ENCODE data around the gene PTPRN2. TPM values are rescaled to one million over a fixed set of nuclear protein-coding genes. Genes with fewer than 3 reads are reported as not detected.

PTPRN2 gene
- total RNA-seq, 1 experiment from 2014 or later, result 2.1 TPM

DNA sequence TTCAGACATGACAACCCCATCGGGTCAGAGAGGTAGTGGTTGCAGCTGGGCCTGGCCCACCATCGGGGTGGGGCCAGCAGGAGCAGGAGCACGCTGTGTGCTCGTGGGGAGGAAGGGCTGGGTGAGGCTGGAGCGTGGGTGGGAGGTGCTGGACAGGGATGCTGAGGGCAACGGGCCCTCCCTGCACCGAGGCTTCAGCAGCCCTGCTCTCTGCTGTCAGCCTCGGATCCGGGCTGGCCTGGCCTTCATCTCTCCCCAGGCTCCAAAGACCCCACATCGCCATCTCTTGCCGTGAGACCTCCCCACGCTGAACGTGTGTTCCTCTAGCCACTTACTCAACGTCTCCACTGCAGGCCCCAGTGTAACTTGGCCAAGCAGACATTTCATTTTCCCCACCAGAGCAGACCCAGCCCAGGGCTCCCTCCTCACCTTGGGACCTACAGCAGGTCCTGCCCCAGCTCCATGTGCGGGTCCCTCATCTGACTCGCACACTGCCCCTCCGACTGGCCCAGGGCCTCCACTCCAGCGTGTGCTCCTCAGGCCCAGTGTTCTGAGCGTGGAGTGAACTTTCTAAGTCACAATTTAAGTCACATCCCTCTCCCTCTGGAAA lies 788.4 kb downstream of the PTPRN2 start:
- no peaks in the 10 kb centered on the region for H3K9me2 ChIP-seq (ENCODE audit: insufficient read depth)
- BruUV-seq (replicated peaks), result no TSS peak

More for the DNA sequence above, 788.4 kb downstream of the PTPRN2 start:
- intact Hi-C loops (cut with micrococcal nuclease), result no loop called here
- no peaks in the 10 kb centered on the region for H3K79me2 ChIP-seq (ENCODE audit: insufficient read depth, low read length)
- no peak overlapping the region for H3K9ac ChIP-seq (ENCODE audit: low read length)
- H3K4me1 ChIP-seq (ENCODE audit: control insufficient read depth in 1 of 2, insufficient read depth in 2 of 2, low read length in 2 of 2), result no peaks in the 10 kb centered on the region
- no peak for ATAC-seq
- ChIA-PET RAD21 (ENCODE audit: low non-redundant PET in 1 of 2, low total read pairs in 2 of 2, uncharacterized antibody in 2 of 2, unreplicated experiment in 2 of 2) (no interaction called here), POLR2A (no interaction called here), CTCF (no interaction called here)
- DNase-seq (ENCODE audit: low read depth, low spot score), result no peak
- no peaks in the 10 kb centered on the region for H3K9me3 ChIP-seq (ENCODE audit: control insufficient read depth in 1 of 2, insufficient read depth in 1 of 2, low read depth in 1 of 2, low read length in 2 of 2)
- no peaks in the 10 kb centered on the region for H3K27me3 ChIP-seq (ENCODE audit: insufficient read depth, low read length)
- no peak overlapping the region for H3K4me2 ChIP-seq (ENCODE audit: low read length)
- H4K20me1 ChIP-seq (ENCODE audit: insufficient read depth), result no peaks in the 10 kb centered on the region
- TF ChIP-seq JUND (IDR thresholded peaks at IDR 0.05) (no peak), ZFX (IDR thresholded peaks at IDR 0.05) (no peak), FOSL1 (IDR thresholded peaks at IDR 0.05; ENCODE audit: low read depth) (no peak), CEBPB (IDR thresholded peaks at IDR 0.05; ENCODE audit: low read depth) (no peak), SRF (IDR thresholded peaks at IDR 0.05; ENCODE audit: low read depth) (no peak), SIN3A (IDR thresholded peaks at IDR 0.05; ENCODE audit: low read depth) (no peak), YY1 (IDR thresholded peaks at IDR 0.05; ENCODE audit: extremely low read depth, insufficient replicate concordance, low read depth, low read length) (no peak), ZNF274 (IDR thresholded peaks at IDR 0.05; ENCODE audit: low read depth, low read length) (no peak), EZH2phosphoT487 (IDR thresholded peaks at IDR 0.05; ENCODE audit: borderline replicate concordance) (no peak), CBX3 (IDR thresholded peaks at IDR 0.05; ENCODE audit: low read depth) (no peak), POLR2AphosphoS5 (IDR thresholded peaks at IDR 0.05; ENCODE audit: low read depth, low read length) (no peak), ZBTB33 (IDR thresholded peaks at IDR 0.05; ENCODE audit: extremely low read depth, insufficient replicate concordance, low read length) (no peak)
- TF ChIP-seq, protein P1, sequence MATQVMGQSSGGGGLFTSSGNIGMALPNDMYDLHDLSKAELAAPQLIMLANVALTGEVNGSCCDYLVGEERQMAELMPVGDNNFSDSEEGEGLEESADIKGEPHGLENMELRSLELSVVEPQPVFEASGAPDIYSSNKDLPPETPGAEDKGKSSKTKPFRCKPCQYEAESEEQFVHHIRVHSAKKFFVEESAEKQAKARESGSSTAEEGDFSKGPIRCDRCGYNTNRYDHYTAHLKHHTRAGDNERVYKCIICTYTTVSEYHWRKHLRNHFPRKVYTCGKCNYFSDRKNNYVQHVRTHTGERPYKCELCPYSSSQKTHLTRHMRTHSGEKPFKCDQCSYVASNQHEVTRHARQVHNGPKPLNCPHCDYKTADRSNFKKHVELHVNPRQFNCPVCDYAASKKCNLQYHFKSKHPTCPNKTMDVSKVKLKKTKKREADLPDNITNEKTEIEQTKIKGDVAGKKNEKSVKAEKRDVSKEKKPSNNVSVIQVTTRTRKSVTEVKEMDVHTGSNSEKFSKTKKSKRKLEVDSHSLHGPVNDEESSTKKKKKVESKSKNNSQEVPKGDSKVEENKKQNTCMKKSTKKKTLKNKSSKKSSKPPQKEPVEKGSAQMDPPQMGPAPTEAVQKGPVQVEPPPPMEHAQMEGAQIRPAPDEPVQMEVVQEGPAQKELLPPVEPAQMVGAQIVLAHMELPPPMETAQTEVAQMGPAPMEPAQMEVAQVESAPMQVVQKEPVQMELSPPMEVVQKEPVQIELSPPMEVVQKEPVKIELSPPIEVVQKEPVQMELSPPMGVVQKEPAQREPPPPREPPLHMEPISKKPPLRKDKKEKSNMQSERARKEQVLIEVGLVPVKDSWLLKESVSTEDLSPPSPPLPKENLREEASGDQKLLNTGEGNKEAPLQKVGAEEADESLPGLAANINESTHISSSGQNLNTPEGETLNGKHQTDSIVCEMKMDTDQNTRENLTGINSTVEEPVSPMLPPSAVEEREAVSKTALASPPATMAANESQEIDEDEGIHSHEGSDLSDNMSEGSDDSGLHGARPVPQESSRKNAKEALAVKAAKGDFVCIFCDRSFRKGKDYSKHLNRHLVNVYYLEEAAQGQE (IDR thresholded peaks at IDR 0.05; ENCODE audit: low read depth), result no peak
- TF ChIP-seq, protein P2, sequence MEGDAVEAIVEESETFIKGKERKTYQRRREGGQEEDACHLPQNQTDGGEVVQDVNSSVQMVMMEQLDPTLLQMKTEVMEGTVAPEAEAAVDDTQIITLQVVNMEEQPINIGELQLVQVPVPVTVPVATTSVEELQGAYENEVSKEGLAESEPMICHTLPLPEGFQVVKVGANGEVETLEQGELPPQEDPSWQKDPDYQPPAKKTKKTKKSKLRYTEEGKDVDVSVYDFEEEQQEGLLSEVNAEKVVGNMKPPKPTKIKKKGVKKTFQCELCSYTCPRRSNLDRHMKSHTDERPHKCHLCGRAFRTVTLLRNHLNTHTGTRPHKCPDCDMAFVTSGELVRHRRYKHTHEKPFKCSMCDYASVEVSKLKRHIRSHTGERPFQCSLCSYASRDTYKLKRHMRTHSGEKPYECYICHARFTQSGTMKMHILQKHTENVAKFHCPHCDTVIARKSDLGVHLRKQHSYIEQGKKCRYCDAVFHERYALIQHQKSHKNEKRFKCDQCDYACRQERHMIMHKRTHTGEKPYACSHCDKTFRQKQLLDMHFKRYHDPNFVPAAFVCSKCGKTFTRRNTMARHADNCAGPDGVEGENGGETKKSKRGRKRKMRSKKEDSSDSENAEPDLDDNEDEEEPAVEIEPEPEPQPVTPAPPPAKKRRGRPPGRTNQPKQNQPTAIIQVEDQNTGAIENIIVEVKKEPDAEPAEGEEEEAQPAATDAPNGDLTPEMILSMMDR (IDR thresholded peaks at IDR 0.05 in 2 of 3, conservative IDR thresholded peaks at IDR 0.05 in 1 of 3; ENCODE audit: borderline replicate concordance in 1 of 3, insufficient read depth in 1 of 3, low read depth in 2 of 3, low read length in 2 of 3), result no peak
- TF ChIP-seq, protein P3, sequence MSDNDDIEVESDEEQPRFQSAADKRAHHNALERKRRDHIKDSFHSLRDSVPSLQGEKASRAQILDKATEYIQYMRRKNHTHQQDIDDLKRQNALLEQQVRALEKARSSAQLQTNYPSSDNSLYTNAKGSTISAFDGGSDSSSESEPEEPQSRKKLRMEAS (IDR thresholded peaks at IDR 0.05), result no peak
- H3K4me3 ChIP-seq (replicated peaks in 1 of 2; ENCODE audit: low read depth in 1 of 2, low read length in 2 of 2), result no peak overlapping the region
- H3K36me3 ChIP-seq (ENCODE audit: control insufficient read depth in 1 of 2, insufficient read depth in 2 of 2, low read length in 2 of 2), result no peaks in the 10 kb centered on the region
- H2AFZ ChIP-seq (ENCODE audit: low read depth, low read length, poor library complexity, severe bottlenecking), result no peak overlapping the region
- no peak overlapping the region for H3K27ac ChIP-seq (ENCODE audit: low read depth, low read length)
